ENCODE results near the gene NVL. TPM values are rescaled to one million over a fixed set of nuclear protein-coding genes. Genes with fewer than 3 reads are reported as not detected.

NVL gene
- total RNA-seq, 1 experiment from 2014 or later, result 45.0 TPM

DNA sequence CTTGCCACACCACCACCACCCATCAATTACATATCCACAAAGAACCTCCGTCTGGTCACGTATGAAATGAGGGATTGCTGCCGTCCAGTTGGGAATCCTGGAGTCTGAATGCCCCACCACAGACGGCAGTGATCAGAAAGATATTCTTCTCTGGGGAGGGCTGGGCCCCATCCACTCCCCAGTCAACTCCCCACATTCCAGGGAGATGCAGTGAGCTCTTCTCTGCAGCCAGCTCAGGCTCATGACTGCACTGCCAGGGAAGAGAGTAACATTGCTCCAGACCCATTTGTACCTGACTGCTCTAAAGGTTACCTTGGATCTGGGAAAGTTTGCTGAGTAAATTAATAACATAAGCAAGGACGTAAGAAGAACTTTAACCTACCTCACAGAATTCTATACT lies 128.6 kb downstream of the NVL start:
- Histone ChIP-seq H3K4me1 (peaks cover 25% of the 10 kb centered on the region), H3K9me3 (no peaks in the 10 kb centered on the region), H3K36me3 (ENCODE audit: control insufficient read depth, insufficient read depth, low read length) (no peaks in the 10 kb centered on the region), H3K27me3 (replicated peaks; ENCODE audit: control insufficient read depth, insufficient read depth, low read length) (no peaks in the 10 kb centered on the region), H3K4me3 (ENCODE audit: low read depth, low read length) (no peak overlapping the region)
- DNase-seq, result no peak
- no TSS peak for BruUV-seq (replicated peaks)
- H3K36me3 Mint-ChIP-seq (ENCODE audit: insufficient read depth, unreplicated experiment), result no peaks in the 10 kb centered on the region
- no peaks in the 10 kb centered on the region for H3K9me3 Mint-ChIP-seq (ENCODE audit: unreplicated experiment)
- no peaks in the 10 kb centered on the region for H3K27me3 Mint-ChIP-seq (ENCODE audit: insufficient read depth, unreplicated experiment)
- H3K27ac Mint-ChIP-seq (ENCODE audit: unreplicated experiment), result no peak overlapping the region
- CTCF ChIA-PET, result no interaction called here
- H3K4me1 Mint-ChIP-seq (ENCODE audit: low read depth, unreplicated experiment), result peaks cover 8% of the 10 kb centered on the region
- H3K4me3 Mint-ChIP-seq (ENCODE audit: unreplicated experiment), result no peak overlapping the region
- POLR2A ChIA-PET, result no interaction called here
- intact Hi-C loops (cut with micrococcal nuclease; ENCODE audit: unreplicated experiment), result no loop called here
- TF ChIP-seq, protein P1, sequence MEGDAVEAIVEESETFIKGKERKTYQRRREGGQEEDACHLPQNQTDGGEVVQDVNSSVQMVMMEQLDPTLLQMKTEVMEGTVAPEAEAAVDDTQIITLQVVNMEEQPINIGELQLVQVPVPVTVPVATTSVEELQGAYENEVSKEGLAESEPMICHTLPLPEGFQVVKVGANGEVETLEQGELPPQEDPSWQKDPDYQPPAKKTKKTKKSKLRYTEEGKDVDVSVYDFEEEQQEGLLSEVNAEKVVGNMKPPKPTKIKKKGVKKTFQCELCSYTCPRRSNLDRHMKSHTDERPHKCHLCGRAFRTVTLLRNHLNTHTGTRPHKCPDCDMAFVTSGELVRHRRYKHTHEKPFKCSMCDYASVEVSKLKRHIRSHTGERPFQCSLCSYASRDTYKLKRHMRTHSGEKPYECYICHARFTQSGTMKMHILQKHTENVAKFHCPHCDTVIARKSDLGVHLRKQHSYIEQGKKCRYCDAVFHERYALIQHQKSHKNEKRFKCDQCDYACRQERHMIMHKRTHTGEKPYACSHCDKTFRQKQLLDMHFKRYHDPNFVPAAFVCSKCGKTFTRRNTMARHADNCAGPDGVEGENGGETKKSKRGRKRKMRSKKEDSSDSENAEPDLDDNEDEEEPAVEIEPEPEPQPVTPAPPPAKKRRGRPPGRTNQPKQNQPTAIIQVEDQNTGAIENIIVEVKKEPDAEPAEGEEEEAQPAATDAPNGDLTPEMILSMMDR (IDR thresholded peaks at IDR 0.05; ENCODE audit: insufficient read depth in 1 of 2, low read depth in 1 of 2, low read length in 1 of 2, severe bottlenecking in 1 of 2, unreplicated experiment in 1 of 2), result no peak

DNA sequence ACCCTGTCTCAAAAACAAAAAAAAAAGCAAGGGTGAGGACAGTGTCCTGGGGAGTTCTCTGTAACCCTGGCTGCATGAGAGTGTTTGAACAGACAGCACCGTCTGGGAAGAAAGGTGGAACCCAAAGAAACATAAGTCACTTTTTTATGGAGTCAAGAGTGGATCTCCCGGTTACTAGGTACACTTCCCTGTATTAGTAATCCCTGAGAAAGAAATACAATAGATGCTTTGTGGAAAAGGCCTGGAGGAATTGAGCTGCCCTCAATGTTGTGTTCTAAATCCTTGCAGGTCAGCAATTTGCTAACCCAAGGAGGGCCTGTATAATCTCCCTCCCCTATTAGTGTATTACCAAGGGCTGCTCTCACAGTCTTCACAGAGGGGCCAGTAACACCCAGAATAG lies 130.3 kb downstream of the NVL start:
- no peaks in the 10 kb centered on the region for H3K27me3 Mint-ChIP-seq (ENCODE audit: insufficient read depth, unreplicated experiment)
- H3K4me3 ChIP-seq (ENCODE audit: low read depth, low read length), result no peak overlapping the region
- no peak for DNase-seq
- no peaks in the 10 kb centered on the region for H3K27me3 ChIP-seq (replicated peaks; ENCODE audit: control insufficient read depth, insufficient read depth, low read length)
- BruUV-seq (replicated peaks), result no TSS peak
- peak overlapping the region; percentile 32 for H3K27ac Mint-ChIP-seq (ENCODE audit: unreplicated experiment)
- ChIA-PET POLR2A (no interaction called here), CTCF (no interaction called here)
- H3K36me3 Mint-ChIP-seq (ENCODE audit: insufficient read depth, unreplicated experiment), result peaks cover 12% of the 10 kb centered on the region
- no peaks in the 10 kb centered on the region for H3K4me1 Mint-ChIP-seq (ENCODE audit: low read depth, unreplicated experiment)
- intact Hi-C loops (cut with micrococcal nuclease; ENCODE audit: unreplicated experiment), result no loop called here
- no peaks in the 10 kb centered on the region for H3K9me3 Mint-ChIP-seq (ENCODE audit: unreplicated experiment)
- peaks cover 26% of the 10 kb centered on the region for H3K4me1 ChIP-seq
- H3K9me3 ChIP-seq, result no peaks in the 10 kb centered on the region
- no peak overlapping the region for H3K4me3 Mint-ChIP-seq (ENCODE audit: unreplicated experiment)
- no peaks in the 10 kb centered on the region for H3K36me3 ChIP-seq (ENCODE audit: control insufficient read depth, insufficient read depth, low read length)
- TF ChIP-seq, protein P1 (IDR thresholded peaks at IDR 0.05; ENCODE audit: insufficient read depth in 1 of 2, low read depth in 1 of 2, low read length in 1 of 2, severe bottlenecking in 1 of 2, unreplicated experiment in 1 of 2), result no peak

DNA sequence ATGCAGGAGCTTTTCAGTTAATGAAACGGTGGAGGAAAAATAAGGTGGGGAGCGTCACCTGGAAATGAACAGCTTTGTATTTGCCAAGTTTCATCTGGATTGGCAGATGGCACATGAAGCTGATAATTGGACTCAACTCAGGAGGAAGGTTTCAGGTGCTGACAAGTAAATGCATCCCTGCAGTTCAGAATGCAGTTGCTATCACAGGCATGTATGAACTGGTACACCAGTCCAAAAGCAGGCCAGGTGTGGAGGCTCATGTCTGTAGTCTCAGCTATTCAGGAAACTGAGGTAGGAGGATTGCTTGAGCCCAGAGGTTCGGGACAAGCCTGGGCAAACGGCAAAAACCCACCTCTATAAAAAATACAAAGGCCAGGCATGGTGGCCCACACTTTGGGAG lies 131.4 kb downstream of the NVL start:
- peaks cover 20% of the 10 kb centered on the region for H3K36me3 Mint-ChIP-seq (ENCODE audit: insufficient read depth, unreplicated experiment)
- Histone ChIP-seq H3K4me3 (ENCODE audit: low read depth, low read length) (no peak overlapping the region), H3K4me1 (peaks cover 25% of the 10 kb centered on the region), H3K27me3 (replicated peaks; ENCODE audit: control insufficient read depth, insufficient read depth, low read length) (no peaks in the 10 kb centered on the region), H3K36me3 (ENCODE audit: control insufficient read depth, insufficient read depth, low read length) (no peaks in the 10 kb centered on the region), H3K9me3 (no peaks in the 10 kb centered on the region)
- H3K27me3 Mint-ChIP-seq (ENCODE audit: insufficient read depth, unreplicated experiment), result no peaks in the 10 kb centered on the region
- H3K4me1 Mint-ChIP-seq (ENCODE audit: low read depth, unreplicated experiment), result no peaks in the 10 kb centered on the region
- TF ChIP-seq, protein P1 (IDR thresholded peaks at IDR 0.05; ENCODE audit: insufficient read depth in 1 of 2, low read depth in 1 of 2, low read length in 1 of 2, severe bottlenecking in 1 of 2, unreplicated experiment in 1 of 2), result no peak
- no peak for DNase-seq
- no peaks in the 10 kb centered on the region for H3K9me3 Mint-ChIP-seq (ENCODE audit: unreplicated experiment)
- POLR2A ChIA-PET, result interaction anchor here (0.7 kb wide), 1 partner anchor 472 kb away, joined by 4 read pairs; no protein-coding TSS in a partner anchor
- CTCF ChIA-PET, result no interaction called here
- H3K27ac Mint-ChIP-seq (ENCODE audit: unreplicated experiment), result no peak overlapping the region
- no peak overlapping the region for H3K4me3 Mint-ChIP-seq (ENCODE audit: unreplicated experiment)
- BruUV-seq (replicated peaks), result no TSS peak
- intact Hi-C loops (cut with micrococcal nuclease; ENCODE audit: unreplicated experiment), result no loop called here

Measured in Caco-2 (cell line).